SK-N-SH (cell line): ENCODE data around the gene RNF8. TPM values are rescaled to one million over a fixed set of nuclear protein-coding genes. Genes with fewer than 3 reads are reported as not detected.

Experiments
- CTCF ChIA-PET: fragments of 300-600, 350-600 bp; formaldehyde crosslinking; extraction: SDS; loops from one replicate; lab custom pipeline; 2021; lab: Yijun Ruan, JAX
- POLR2A ChIA-PET: fragments of 350-600 bp; sonication (Branson Sonifier 250); formaldehyde crosslinking; extraction: SDS; loops from one replicate; lab custom pipeline; 2020; ENCODE audit warnings: antibody characterized with exemption, inconsistent platforms; lab: Yijun Ruan, JAX
- DNase-seq: peaks from one replicate; pipeline ENCODE4 v3.0.0; 2012
- H2AFZ ChIP-seq: fragments of 200-600 bp; sonication (generic); 2 replicates; pipeline ENCODE4 v1.8.1; 2016; ENCODE audit warnings: antibody characterized with exemption, mild to moderate bottlenecking, low read depth
- H3F3A ChIP-seq: fragments of 200-600 bp; sonication (generic); replicated peaks from 2 replicates; pipeline ENCODE3; 2016; ENCODE audit warnings: antibody characterized with exemption, mild to moderate bottlenecking; ENCODE audit not compliant: insufficient read depth
- H3K27ac ChIP-seq, 2 experiments: fragments of 200-500 bp in 1 of 2; fragments of 200-600 bp in 1 of 2; sonication (Bioruptor generic) in 1 of 2; sonication (generic), shearing (Covaris generic) in 1 of 2; 2 replicates each; pipeline versions ENCODE4 v1.5.1 to v1.6.1; 2014 to 2016; ENCODE audit warnings: low read depth in 2 of 2, inconsistent platforms in 1 of 2, low read length in 1 of 2, mild to moderate bottlenecking in 1 of 2, mixed read lengths in 1 of 2
- H3K27me3 ChIP-seq: fragments of 200-600 bp; sonication (generic), shearing (Covaris generic); 2 replicates; pipeline ENCODE4 v1.6.1; 2016; ENCODE audit warnings: mixed run types; ENCODE audit not compliant: insufficient read depth
- H3K36me3 ChIP-seq, 2 experiments: fragments of 200-500 bp in 1 of 2; fragments of 200-600 bp in 1 of 2; sonication (Bioruptor generic) in 1 of 2; sonication (generic) in 1 of 2; replicated peaks in 1 of 2; 2 replicates each; pipeline versions ENCODE3 to v1.5.1; 2014 to 2016; ENCODE audit warnings: low read length in 1 of 2, mild to moderate bottlenecking in 1 of 2; ENCODE audit not compliant: insufficient read depth in 2 of 2, control insufficient read depth in 1 of 2
- H3K4me1 ChIP-seq, 2 experiments: fragments of 200-500 bp in 1 of 2; fragments of 200-600 bp in 1 of 2; sonication (Bioruptor generic) in 1 of 2; sonication (generic), shearing (Covaris generic) in 1 of 2; 2 replicates each; pipeline versions ENCODE4 v1.5.1 to v1.6.1; 2014 to 2016; ENCODE audit warnings: low read depth in 1 of 2, low read length in 1 of 2, mixed run types in 1 of 2; ENCODE audit not compliant: insufficient read depth in 2 of 2, control insufficient read depth in 1 of 2
- H3K4me2 ChIP-seq: fragments of 200-600 bp; sonication (generic), shearing (Covaris generic); 2 replicates; pipeline ENCODE4 v1.6.1; 2017; ENCODE audit warnings: mixed run types
- H3K4me3 ChIP-seq, 2 experiments: fragments of 200-500 bp in 1 of 2; fragments of 200-600 bp in 1 of 2; sonication (Bioruptor generic) in 1 of 2; sonication (generic), shearing (Covaris generic) in 1 of 2; 2 replicates each; pipeline versions ENCODE4 v1.5.1 to v1.8.1; 2014 to 2016; ENCODE audit warnings: low read depth in 2 of 2, inconsistent platforms in 1 of 2, low read length in 1 of 2, mild to moderate bottlenecking in 1 of 2, mixed read lengths in 1 of 2, moderate library complexity in 1 of 2
- H3K79me2 ChIP-seq: fragments of 200-600 bp; sonication (generic); 2 replicates; pipeline ENCODE4 v1.8.1; 2017; ENCODE audit warnings: mild to moderate bottlenecking; ENCODE audit not compliant: insufficient read depth
- H3K9ac ChIP-seq: fragments of 200-600 bp; sonication (generic); 2 replicates; pipeline ENCODE4 v1.6.1; 2017; ENCODE audit warnings: mixed run types
- H3K9me2 ChIP-seq: fragments of 200-600 bp; sonication (generic); 2 replicates; pipeline ENCODE4 v1.6.1; 2017; ENCODE audit warnings: mixed run types
- H3K9me3 ChIP-seq: fragments of 200-600 bp; sonication (generic); 2 replicates; pipeline ENCODE4 v1.6.1; 2017; ENCODE audit warnings: mixed run types, mild to moderate bottlenecking, moderate library complexity
- H4K20me1 ChIP-seq: fragments of 200-600 bp; sonication (generic); 2 replicates; pipeline ENCODE4 v1.6.1; 2017; ENCODE audit warnings: mild to moderate bottlenecking, mixed run types; ENCODE audit not compliant: insufficient read depth
- CHD2 ChIP-seq: fragments of 150-350 bp; IDR thresholded peaks from 2 replicates; pipeline ENCODE4 v1.6.1; 2018; ENCODE audit warnings: low read length; ENCODE audit not compliant: partially characterized antibody
- EP300 ChIP-seq, 2 experiments: IDR thresholded peaks; 2 replicates each; pipeline versions ENCODE4 v1.4.0 to v1.6.1; 2012; ENCODE audit warnings: borderline replicate concordance in 1 of 2, low read depth in 1 of 2, low read length in 1 of 2
- EZH2phosphoT487 ChIP-seq: fragments of 200-600 bp; sonication (generic); IDR thresholded peaks from 2 replicates; pipeline ENCODE4 v1.6.1; 2017; ENCODE audit warnings: low read depth, mixed run types, mild to moderate bottlenecking, antibody characterized with exemption, moderate library complexity, borderline replicate concordance
- FOSL2 ChIP-seq: IDR thresholded peaks from 2 replicates; pipeline ENCODE4 v1.4.0; 2012; ENCODE audit warnings: low read depth, mild to moderate bottlenecking, moderate library complexity, borderline replicate concordance
- FOXJ3 ChIP-seq: sonication (generic); formaldehyde crosslinking; IDR thresholded peaks from 2 replicates; pipeline ENCODE4 v1.5.1; 2020; ENCODE audit warnings: mild to moderate bottlenecking, missing genetic modification reagents
- GATA2 ChIP-seq: sonication (generic); formaldehyde crosslinking; IDR thresholded peaks from 2 replicates; pipeline ENCODE4 v1.5.0; 2020; ENCODE audit warnings: mild to moderate bottlenecking, missing genetic modification reagents
- JUND ChIP-seq: IDR thresholded peaks from 2 replicates; pipeline ENCODE4 v1.4.0; 2012
- NFIC ChIP-seq: IDR thresholded peaks from 2 replicates; pipeline ENCODE4 v1.4.0; 2012; ENCODE audit warnings: borderline replicate concordance
- NRF1 ChIP-seq: IDR thresholded peaks from 2 replicates; pipeline ENCODE4 v1.6.1; 2012; ENCODE audit warnings: low read depth, mild to moderate bottlenecking, low read length
- POLR2AphosphoS5 ChIP-seq: IDR thresholded peaks from 2 replicates; pipeline ENCODE4 v1.6.1; 2012; ENCODE audit warnings: low read depth, low read length
- RFX5 ChIP-seq: IDR thresholded peaks from 2 replicates; pipeline ENCODE4 v1.6.1; 2012; ENCODE audit warnings: mild to moderate bottlenecking, improper control_type of control experiment, low read length
- SIN3A ChIP-seq: IDR thresholded peaks from 2 replicates; pipeline ENCODE4 v1.6.1; 2012; ENCODE audit warnings: low read depth, mild to moderate bottlenecking, low read length, moderate library complexity, borderline replicate concordance
- TAF1 ChIP-seq: IDR thresholded peaks from 2 replicates; pipeline ENCODE4 v1.6.1; 2012; ENCODE audit warnings: low read depth, mild to moderate bottlenecking, low read length, moderate library complexity, borderline replicate concordance
- TCF12 ChIP-seq: IDR thresholded peaks from 2 replicates; pipeline ENCODE4 v1.4.0; 2012
- TEAD4 ChIP-seq: IDR thresholded peaks from 2 replicates; pipeline ENCODE4 v1.4.0; 2012; ENCODE audit warnings: mild to moderate bottlenecking, borderline replicate concordance; ENCODE audit not compliant: insufficient read depth
- USF1 ChIP-seq: IDR thresholded peaks from 2 replicates; pipeline ENCODE4 v1.4.0; 2012; ENCODE audit warnings: low read depth, borderline replicate concordance
- USF2 ChIP-seq: fragments of 150-350 bp; IDR thresholded peaks from 2 replicates; pipeline ENCODE4 v1.6.1; 2017; ENCODE audit warnings: antibody characterized with exemption, low read length, low read depth, borderline replicate concordance
- ZBTB33 ChIP-seq: IDR thresholded peaks from 2 replicates; pipeline ENCODE4 v1.4.0; 2012; ENCODE audit warnings: low read depth, borderline replicate concordance
- WGBS: methylation state at CpG from one replicate; pipeline ENCODE4 v1.1.6; 2017; ENCODE audit warnings: low lambda C conversion rate; 5-methylcytosine and 5-hydroxymethylcytosine counted together
- polyA plus RNA-seq, 3 experiments: library from polyadenylated mRNA; depleted of rRNA; stranded (reverse); fragments of >200 nt; gene quantifications; 2 replicates each; pipeline ENCODE4 v1.2.3, GENCODE V29; 2012

RNF8 gene
- polyA plus RNA-seq, 1 of the 3 experiments (the other 2 are of a cell fraction), result 21.7 TPM

- H3K9me3 ChIP-seq, result no peaks in the 10 kb centered on the region
- H3K9me2 ChIP-seq, result no peaks in the 10 kb centered on the region
- peak overlapping the region; percentile 63 to 81; a peak in 3 of 4 replicates for H3K27ac ChIP-seq
- peaks cover 4 to 7% of the 10 kb centered on the region in 2 experiments for H3K36me3 ChIP-seq
- peak overlapping the region; percentile 90 for H3K9ac ChIP-seq
- H3K27me3 ChIP-seq, result no peaks in the 10 kb centered on the region
- H2AFZ ChIP-seq, result peak overlapping the region; percentile 94; the same call in 1 of the 2 replicates
- H3K4me2 ChIP-seq, result peak overlapping the region; percentile 89
- ChIA-PET CTCF (interaction anchor here (0.6 to 1.7 kb wide), 3 partner anchors 12 to 48 kb away, joined by 3 to 4 read pairs (median 4); no protein-coding TSS in a partner anchor), POLR2A (interaction anchor here (0.6 kb wide), 1 partner anchor 1164 kb away, joined by 4 read pairs; no protein-coding TSS in a partner anchor)
- peaks cover 59% of the 10 kb centered on the region for H3K79me2 ChIP-seq
- H3F3A ChIP-seq, result no peaks in the 10 kb centered on the region
- 9% methylated on average over 41 of the region's 44 CpGs for WGBS
- peak overlapping the region; percentile 80 to 100 for H3K4me3 ChIP-seq
- peak; percentile 80 for DNase-seq
- H3K4me1 ChIP-seq, result peaks cover 0 to 6% of the 10 kb centered on the region in 2 experiments; a peak in 2 of 4 replicates
- H4K20me1 ChIP-seq, result no peaks in the 10 kb centered on the region
- TF ChIP-seq EZH2phosphoT487, result no peak
- no peak for TF ChIP-seq JUND
- no peak for TF ChIP-seq ZBTB33
- TF ChIP-seq FOSL2, result no peak
- no peak for TF ChIP-seq NRF1
- no peak for TF ChIP-seq FOXJ3
- no peak for TF ChIP-seq GATA2
- no peak for TF ChIP-seq USF2
- no peak for TF ChIP-seq CHD2
- TF ChIP-seq USF1, result no peak
- no peak for TF ChIP-seq TEAD4
- no peak for TF ChIP-seq NFIC
- TF ChIP-seq EP300 (IDR thresholded peaks at IDR 0.05; ENCODE audit: borderline replicate concordance in 1 of 2, low read depth in 1 of 2, low read length in 1 of 2), result no peak
- no peak for TF ChIP-seq SIN3A
- TF ChIP-seq RFX5, result no peak
- no peak for TF ChIP-seq TCF12
- no peak for TF ChIP-seq TAF1
- TF ChIP-seq POLR2AphosphoS5, result no peak
These were observed 972 bp downstream of the RNF8 start for GRCh38 chr6:37354526-37355384.
